ENCODE results near the gene CFAP43.

GRCh38 chr10:104099941-104100340, 132.2 kb downstream of the CFAP43 start:
- TF ChIP-seq ESRRA (IDR thresholded peaks at IDR 0.05; ENCODE audit: borderline replicate concordance, low read depth) (no peak), CEBPB (tag; IDR thresholded peaks at IDR 0.05) (no peak), EP300 (IDR thresholded peaks at IDR 0.05; ENCODE audit: low read length) (no peak), REST (IDR thresholded peaks at IDR 0.05; ENCODE audit: borderline replicate concordance) (no peak), REST (CRISPR knock-in tag; IDR thresholded peaks at IDR 0.05; ENCODE audit: low read depth) (no peak), IRF2 (CRISPR knock-in tag; IDR thresholded peaks at IDR 0.05) (no peak), ZC3H11A (IDR thresholded peaks at IDR 0.05; ENCODE audit: low read depth, low read length) (no peak)
- TF ChIP-seq, protein P1, sequence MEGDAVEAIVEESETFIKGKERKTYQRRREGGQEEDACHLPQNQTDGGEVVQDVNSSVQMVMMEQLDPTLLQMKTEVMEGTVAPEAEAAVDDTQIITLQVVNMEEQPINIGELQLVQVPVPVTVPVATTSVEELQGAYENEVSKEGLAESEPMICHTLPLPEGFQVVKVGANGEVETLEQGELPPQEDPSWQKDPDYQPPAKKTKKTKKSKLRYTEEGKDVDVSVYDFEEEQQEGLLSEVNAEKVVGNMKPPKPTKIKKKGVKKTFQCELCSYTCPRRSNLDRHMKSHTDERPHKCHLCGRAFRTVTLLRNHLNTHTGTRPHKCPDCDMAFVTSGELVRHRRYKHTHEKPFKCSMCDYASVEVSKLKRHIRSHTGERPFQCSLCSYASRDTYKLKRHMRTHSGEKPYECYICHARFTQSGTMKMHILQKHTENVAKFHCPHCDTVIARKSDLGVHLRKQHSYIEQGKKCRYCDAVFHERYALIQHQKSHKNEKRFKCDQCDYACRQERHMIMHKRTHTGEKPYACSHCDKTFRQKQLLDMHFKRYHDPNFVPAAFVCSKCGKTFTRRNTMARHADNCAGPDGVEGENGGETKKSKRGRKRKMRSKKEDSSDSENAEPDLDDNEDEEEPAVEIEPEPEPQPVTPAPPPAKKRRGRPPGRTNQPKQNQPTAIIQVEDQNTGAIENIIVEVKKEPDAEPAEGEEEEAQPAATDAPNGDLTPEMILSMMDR (IDR thresholded peaks at IDR 0.05 in 2 of 3, conservative IDR thresholded peaks at IDR 0.05 in 1 of 3; ENCODE audit: insufficient read depth in 2 of 3, low read depth in 1 of 3, low read length in 3 of 3): no peak
